HG03175 (cell line): ENCODE data around the gene CA5A.

Experiments
- ATAC-seq: cut with Tn5 transposase; IDR thresholded peaks from one replicate; pipeline ENCODE4 v1.9.1; 2021; ENCODE audit warnings: mild to moderate bottlenecking, moderate library complexity; ENCODE audit not compliant: unreplicated experiment

The CA5A gene

DNA sequence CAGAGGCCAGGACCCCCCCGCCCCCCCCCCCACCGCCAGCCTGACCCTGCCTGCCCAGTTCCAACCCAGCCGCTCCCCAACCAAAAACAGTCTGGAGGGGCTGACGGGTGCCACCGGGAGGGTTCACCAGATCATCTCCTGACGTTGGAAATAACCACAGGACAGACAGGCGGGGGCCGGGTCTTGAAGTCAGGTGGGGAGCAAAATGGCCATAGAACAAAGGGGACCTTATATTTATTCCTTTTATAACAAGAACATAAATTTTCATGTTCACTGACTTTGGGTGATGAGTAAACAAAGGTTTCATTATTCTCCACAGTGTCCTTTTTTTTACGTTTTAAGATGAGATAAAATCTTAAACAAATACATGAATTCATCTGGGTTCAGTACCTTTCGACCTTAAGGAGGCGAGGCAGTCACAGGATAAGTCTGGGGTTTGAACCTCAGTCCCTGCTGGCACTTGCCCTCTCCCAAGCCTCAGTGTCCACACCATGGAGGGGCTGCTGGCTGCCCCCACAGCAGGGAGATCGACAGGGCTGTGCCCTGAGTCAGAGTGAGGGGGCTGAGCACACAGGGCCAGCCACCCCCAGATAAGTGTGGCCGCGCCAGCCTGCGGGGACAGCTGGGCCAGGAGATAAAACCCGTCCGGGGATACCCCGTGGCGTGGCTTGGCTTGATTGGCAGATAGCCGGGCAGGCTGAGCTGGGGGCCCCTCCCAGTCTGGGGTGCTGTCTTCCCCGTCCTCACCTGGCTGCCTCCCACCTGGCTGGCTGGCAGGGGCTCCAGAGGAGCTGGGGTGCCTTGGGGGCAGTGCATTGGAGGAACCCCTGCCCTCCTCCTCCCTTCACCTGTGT, 82.0 kb downstream of the CA5A start:
- ATAC-seq = no peak

DNA sequence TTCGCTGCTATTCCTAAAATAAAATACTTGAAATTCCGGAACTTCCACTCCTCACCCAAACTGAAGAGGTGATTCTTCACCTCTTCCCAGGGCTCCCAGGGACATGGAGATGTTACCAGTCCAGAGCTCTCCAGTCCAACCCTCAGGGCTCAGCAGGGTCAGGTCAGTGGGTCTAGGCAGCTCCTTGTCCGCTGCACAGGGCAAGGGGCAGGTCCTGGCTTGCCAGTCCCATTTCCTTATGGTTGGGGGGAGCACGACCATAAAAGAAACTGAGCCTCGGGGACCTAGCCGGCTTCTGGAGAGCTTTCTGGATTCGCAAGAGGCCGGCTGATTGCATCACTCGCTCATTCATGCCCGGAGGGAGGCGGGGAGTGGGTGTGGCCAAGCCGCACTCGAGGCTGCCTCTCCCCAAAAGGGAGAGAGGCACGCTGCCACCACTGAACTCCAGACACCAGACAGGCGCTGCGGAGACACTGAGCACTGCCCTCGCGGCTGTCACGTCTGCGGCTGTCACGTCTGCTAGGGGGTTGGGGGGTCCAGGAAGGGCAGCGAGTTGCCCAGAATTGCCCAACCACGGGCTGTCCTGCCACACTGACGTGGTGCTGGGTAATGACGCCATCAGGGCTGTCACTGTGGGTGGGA, 82.8 kb downstream of the CA5A start:
- peak; percentile 61 for ATAC-seq

DNA sequence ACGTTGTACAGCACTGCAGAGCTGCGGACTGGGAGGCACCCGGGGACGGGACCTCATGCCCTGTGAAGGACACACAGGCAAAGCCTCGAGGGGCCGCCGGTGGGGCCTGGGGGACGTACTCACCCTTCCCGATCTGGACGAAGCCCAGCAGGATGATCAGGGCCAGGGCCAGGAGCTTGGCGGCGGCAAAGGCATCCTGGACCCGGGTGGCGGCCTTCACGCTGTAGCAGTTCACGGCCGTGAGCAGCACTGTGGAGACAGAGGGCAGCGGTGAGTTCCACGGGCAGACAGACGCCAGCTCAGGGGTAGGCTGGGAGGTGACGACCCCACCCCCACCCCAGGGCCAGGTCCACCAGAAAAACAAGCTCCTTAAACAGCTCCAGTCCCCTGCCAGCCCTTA, 84.7 kb downstream of the CA5A start:
- no peak for ATAC-seq

DNA sequence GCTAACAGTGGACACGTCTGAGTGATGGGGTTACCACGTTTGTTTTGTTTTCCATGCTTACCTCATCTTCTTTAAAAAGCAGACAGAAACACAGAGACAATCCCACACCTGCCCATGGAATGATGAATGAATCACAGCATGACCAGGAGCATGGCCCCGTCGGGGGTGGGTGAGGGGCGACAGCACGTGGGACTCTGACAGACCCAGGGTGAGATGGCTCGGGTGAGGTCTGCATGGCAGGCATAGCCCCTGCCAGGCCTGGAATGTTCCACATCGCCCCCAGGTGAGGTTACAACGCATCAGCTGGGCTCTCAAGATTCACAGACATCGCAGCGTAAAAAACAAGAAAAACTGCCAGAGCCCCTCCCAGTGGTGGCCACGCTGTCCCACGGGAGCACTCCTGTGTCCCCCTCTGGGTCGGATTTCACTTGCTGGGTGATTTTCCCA, 85.2 kb downstream of the CA5A start:
- ATAC-seq = no peak

DNA sequence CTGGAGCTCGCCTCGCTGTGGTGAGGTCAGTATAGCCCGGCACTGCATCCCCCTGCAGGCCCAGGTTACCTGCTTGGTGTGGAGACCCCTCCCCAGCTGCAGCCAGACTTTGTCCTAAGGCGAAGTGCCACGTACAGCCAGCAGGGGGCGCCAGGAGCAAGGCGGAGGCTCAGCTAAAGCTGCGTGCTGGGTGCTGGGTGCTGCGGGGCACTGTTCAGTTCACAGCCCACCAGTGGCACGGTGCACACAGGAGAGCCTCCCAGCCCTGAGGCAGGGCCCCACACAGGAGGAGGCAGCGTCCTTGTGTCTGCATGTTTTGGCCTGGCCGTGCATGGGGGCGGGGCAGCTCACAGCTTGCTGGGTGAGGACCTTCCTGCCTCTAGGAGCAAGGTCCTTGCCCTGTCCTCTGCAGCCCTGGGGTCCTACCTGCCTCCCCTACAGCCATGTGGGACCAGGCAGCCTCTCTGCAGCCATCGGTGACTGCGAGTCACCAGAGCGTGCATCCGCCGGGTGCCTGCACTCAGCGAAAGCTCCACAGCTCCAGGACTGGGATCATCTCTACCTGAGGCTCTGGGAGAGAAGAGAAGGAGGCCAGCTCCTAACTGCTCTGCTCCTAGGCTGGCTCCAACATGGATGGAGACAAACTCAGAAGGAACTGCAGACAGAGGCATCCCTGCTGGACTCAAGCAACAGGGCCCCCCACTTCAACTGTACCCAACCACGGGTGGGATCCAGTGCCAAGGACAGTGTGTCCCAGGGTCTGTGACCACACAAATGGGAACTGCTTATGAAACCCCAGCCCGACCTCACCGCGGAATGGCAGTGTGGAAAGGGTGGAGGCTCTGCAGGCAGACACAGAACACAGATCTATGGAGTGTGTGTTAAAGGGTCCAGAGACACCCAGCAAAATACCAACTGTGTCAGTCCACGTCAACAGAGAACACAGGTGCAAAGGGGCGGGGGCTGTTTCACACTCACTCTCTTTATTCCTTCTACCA, 86.0 kb downstream of the CA5A start:
- ATAC-seq = no peak

DNA sequence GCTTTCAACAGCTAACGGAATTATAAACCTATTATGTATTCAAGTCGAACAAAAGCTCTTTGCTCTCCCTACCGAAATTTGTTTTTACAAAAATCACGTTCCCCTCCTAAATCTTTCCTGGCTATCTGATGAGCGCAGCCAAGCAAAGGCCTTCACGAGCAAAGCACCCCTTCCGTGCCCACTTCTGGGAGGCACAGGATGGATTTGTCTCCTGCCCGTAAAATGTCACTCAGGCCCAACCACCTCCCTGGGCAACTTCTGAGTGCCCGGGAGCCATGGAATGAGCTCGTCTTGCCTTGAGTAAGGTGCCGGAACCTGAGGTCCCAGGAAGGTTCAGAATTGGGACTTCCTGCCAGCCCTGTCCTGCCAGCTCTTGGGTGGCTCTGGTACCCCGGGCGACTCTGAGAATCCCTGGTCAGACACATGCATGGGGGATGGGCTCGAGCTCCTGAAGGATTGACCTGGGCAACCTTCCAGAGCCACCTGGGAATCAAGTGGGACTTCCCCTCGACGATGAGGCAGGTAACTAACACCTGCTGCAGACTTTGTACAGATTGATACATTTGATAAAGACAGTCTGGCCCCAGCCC, 86.8 kb downstream of the CA5A start:
- ATAC-seq = no peak

DNA sequence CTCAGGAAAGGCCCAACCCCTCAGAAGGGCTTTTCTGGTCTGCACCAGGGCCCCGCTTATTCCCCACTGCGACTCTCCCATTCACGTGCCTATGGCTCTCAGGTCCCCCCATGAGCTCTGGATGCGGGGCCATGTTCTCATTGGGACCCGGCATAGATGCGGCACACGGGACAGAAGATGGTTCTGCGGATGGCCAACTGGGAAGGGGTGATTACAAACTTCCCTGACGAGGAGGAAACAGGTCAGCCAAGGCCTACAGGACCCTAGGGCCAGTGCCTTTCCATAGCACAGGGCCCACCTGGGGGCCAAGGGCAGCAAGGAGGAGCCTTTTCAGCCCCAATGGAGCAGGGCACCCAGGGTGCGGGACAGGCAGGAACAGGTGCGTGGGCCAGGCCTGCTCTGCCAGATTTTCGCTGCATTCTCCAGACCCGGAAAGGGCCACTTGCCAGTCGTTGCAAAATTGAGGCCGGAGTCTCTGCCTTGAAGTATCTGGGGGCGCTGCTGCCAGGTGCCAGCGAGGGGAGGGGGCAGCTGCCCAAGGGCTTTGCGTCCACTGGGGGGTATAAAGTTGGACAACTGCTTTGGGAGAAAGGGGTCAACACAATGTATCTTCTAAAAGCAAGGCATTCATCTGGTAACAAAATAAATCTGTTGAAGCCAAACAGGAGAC, 87.5 kb downstream of the CA5A start:
- ATAC-seq = no peak

DNA sequence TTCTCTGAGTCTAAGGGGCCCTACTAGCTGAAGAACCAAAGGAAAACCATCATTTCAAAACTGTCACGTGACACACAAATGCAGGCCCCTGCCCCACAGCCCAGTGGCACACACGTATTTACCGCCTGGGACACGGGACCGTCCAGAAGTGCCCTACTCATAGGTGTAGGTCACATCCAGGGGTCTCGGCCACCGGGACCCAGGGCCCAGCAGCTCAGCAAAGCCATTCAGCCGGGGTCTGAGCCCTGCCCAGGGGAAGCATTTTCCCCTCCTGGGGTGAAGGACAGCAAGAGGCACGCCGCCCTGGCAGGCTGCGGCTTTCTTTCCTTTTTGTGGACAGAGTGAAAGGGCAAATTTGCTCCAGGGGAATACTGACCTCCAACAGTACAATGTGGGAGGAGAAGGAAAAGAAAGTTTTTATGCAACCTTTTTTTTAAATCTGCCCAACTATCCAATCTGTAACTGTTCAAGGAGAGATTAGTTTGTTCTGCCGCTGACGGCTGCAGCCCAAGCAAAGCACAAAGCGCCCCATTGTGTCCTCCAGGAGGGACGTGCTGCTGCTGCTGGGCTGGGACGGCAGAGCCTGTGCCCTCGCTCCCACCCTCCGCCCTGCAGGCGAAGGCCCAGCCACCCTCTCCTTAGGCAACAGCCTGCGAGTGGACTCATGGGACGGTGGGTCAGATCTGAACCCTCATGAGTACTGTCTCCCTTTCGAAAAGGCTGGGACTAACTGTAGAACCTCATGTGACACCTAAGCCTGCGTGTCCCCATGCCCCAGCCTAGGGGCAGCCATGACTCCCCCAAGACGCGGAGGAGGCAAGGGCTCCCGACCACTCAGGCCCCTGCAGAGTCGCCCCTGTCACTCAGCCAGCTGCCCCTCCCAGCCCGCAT, 88.3 kb downstream of the CA5A start:
- no peak for ATAC-seq

DNA sequence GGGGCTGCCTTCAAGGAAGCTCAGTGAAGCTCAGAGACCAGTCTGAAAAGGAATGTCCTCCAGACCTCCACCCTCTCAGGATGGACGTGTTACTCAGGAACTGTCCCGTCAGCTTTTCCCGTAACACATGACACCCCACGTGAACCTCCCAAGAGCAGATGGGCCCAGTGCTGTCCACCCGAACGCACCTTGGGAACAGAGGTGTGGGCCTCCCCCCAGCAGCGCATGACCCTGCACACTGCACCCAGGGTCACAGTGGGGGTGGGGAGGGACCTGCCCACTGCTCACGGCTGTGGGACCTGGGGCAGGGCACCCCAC, 88.9 kb downstream of the CA5A start:
- no peak for ATAC-seq

DNA sequence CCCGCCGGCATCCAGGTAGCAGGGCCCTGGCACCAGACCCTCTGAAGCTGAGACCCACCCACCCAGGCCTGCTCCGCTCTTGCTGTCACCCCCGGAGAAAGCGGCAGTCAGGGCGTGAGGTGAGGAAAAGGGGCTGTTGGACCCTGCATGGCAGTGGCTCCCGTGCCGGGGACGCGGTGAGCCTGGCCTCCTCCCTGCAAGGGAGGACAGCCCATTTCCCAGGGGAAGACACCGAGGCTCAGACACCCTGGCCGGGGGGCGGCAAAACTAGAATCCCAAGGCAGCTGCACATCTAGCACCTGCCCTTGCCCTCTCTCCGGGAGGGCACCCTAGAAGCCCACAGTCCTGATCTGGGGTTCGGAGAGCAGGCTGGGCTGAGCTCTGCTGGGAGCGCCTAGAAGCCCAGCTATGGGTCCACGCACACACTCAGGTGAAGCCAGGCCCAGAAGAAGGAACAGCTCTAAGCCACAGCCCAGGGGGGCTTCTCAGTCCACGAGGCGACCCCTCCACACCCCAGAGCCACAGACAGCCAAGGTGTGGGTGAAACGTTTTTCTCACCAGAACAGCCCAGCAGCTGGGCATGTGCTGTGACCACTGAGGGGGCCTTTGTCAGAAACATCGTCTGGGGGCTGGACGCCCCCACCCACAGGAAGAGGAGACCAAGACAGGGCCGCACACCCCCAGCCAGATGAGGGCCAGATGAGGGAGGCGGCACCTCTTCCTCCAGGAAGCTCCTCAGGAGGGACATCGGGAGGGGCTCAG, 89.4 kb downstream of the CA5A start:
- no peak for ATAC-seq

DNA sequence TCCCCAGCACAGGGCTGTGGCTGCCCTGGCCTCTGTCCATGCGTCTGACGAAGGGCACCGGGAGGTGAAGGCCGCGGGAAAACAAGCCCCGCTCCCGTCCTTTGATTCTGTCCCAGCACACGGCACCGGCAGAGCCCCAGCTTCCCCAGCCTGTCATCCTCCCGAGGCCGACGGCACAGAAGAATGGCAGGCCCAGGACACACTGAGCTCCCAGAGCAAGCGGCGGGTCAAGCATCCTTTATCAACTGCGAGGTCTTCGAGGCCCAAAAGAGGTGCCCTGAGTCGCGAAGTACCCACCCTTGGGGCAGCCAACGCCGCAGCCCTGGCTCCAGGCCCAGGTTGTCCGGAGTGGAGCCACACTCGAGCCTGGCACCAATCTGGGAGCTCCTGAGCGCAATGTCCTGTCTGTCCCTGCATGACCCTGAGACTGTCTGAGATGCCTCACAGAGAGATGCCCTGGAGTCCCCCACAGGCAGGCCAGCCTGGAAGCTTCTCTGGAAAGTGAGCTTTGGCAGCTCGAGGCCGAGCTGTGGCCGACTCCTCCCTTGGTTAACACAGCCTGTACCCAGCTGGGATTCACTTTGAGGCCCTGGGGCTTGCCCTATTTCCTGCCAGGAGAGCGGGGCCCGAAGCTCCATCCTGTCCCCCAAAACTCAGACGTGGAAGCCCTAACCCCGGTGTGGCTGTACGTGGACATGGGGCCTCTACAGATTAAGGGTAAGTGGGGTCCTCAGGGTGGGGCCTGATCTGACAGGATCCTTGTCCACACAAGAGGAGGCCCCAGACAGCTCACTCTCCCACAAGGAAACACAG, 90.3 kb downstream of the CA5A start:
- no peak for ATAC-seq

DNA sequence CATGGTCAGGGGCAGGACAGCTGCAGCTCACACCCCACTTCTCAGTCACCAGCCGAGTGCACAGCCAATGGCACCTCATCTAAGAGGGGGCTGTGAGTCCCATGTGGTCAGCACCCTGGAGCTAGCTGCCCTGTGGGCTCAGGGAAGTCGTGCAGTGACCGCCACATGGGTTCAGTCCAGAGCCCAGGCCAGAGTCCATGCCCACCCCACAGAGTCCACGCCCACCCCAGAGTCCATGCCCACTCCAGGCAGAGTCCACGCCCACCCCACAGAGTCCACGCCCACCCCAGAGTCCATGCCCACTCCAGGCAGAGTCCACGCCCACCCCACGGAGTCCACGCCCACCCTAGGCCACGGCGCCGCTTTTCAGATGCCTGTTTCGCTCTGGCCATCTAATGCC, 91.1 kb downstream of the CA5A start:
- no peak for ATAC-seq

DNA sequence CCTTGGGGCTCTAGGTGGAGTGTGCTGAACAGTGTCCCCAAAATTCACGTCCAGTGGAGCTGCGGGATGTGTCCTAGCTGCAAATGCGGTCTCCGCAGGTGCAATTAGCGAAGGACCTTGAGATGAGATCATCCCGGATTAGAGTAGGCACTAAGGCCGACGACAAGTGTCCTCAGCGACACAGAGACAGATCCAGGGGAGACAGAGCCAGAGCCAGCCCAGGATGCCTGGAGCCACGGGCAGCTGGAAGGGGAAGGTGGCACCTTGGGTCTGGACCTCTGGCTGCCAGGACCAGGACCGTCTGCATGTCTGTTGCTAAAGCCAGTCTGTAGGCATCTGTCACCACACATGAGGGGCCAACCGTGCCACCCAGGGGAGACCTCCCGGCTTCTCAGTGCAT, 91.5 kb downstream of the CA5A start:
- no peak for ATAC-seq

DNA sequence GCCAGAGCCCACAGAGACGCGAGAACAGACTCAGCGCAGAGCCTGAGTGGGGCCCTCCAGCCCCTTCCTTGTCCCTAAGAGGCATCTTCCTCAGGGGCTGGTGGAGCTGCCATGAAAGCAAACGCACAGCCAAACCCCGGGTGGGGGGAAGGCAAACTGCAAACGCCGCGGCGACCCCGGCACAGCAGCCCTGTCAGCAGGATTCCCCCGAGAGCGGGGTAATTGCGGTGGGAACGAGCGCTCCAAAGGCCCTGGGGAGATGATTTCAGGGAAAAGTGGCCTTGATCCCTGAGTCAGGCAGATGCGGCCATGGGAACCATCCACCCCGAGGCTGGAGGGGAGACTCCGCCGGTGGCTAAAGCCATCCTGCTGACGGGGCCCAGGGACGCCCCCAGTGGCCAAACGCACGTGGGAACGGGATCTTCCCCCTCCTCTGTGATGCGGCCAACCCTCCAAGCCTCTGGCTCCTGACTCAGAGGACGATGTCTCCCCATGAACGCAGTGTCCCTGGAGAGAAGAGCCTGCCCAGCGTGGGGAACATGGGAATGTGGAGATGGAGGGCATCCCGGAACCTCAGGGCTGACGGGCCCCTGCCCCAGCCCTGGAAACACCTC, 92.1 kb downstream of the CA5A start:
- ATAC-seq = no peak

DNA sequence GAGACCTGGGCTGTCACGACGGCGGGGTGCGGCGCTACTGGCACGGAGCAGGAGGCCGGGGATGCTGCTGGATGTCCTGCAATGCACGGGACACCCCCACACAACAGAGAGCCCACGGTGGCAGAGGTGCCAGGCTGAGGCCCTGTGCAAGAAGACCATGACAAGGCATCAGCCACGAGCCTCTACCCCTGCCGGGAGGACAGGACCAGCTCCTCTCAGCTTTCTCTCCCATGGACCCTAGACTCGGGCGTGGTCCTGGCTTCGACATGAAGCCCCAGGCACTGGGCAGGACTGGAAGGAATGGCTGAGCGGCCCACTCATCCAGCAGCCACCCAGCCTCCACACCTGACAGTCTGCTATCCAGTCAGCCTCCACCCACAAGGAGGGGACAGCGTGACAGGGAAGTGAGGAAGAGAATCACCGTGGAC, 92.6 kb downstream of the CA5A start:
- no peak for ATAC-seq

DNA sequence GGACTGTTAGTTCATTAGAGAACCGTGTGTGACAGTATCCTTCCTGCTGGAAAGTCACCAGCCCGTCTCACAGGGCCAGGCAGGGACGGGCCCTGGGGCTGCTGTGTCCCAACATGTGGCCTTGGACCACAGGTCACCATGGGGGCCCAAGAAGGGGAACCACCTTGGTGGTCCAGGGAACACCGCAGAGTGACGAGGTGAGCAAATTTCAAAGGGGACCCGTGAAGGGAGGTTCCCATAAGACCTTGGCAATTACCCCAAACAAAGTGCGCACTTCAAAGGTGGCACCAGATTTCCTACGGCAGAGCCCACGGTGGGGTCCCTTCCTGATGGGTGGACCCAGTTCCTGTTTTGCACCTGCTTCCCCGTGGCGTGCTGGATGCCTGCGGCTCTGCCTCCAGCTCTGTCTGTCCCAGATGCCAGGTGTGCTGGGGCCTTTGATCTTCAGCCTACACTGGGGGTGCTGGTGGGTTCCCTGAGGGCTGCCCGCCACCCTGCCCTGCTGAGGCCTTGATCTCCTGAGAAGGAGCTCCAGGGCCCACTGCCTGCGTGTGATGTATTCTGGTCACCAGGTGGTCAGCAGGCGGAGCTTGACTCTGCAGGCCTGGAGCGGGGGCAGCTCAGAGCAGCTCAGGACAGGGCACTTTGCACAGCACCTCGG, 94.0 kb downstream of the CA5A start:
- ATAC-seq = no peak
